Left ventricle myocardium inferior (tissue), 1 donor: ENCODE results near the gene LRRC8A. TPM values are rescaled to one million over a fixed set of nuclear protein-coding genes. Genes with fewer than 3 reads are reported as not detected.

Source experiments
- DNase-seq: peaks from one replicate; pipeline ENCODE4 v3.0.0-alpha.2; 2020
- H3K27ac ChIP-seq: fragments of 200-600 bp; replicated peaks from 2 replicates; pipeline ENCODE4 v1.8.0; 2021
- H3K27me3 ChIP-seq: fragments of 200-600 bp; 2 replicates; pipeline ENCODE4 v1.8.0; 2021; ENCODE audit warnings: low read depth
- H3K36me3 ChIP-seq: fragments of 200-600 bp; 2 replicates; pipeline ENCODE4 v1.8.0; 2021
- H3K4me1 ChIP-seq: fragments of 200-600 bp; 2 replicates; pipeline ENCODE4 v1.8.0; 2021
- H3K4me3 ChIP-seq: fragments of 200-600 bp; 2 replicates; pipeline ENCODE4 v1.8.0; 2021; ENCODE audit warnings: mild to moderate bottlenecking, moderate library complexity
- H3K9me3 ChIP-seq: fragments of 200-600 bp; replicated peaks from 2 replicates; pipeline ENCODE4 v1.8.0; 2021
- intact Hi-C: fragments of 100-400 bp; cut with micrococcal nuclease; formaldehyde crosslinking; loops from one replicate; pipeline ENCODE4 v1.11.0; 2022
- total RNA-seq: library from RNA; stranded (reverse); fragmentation: NEBNext Ultra II Directional; extraction: Animal tissue kit (Norgen Biotek cat#: 25700); gene quantifications from one replicate; pipeline ENCODE4 v1.2.1, GENCODE V29; 2021
- TF ChIP-seq, protein P1 (sequence below): fragments of 200-600 bp; IDR thresholded peaks from 2 replicates; pipeline ENCODE4 v1.8.0; 2021; ENCODE audit warnings: antibody characterized with exemption, mild to moderate bottlenecking, borderline replicate concordance
- donor health status: DM: no; HTN: yes; CAD: no; lungs with severe emphysema.

The LRRC8A gene
- total RNA-seq, 1 donor from 2014 or later, result 19.8 TPM

- no peaks in the 10 kb centered on the region for H3K27me3 ChIP-seq
- peak overlapping the region; percentile 23 for H3K4me3 ChIP-seq
- no peak for DNase-seq
- peak overlapping the region; percentile 98 for H3K27ac ChIP-seq
- TF ChIP-seq, protein P1, sequence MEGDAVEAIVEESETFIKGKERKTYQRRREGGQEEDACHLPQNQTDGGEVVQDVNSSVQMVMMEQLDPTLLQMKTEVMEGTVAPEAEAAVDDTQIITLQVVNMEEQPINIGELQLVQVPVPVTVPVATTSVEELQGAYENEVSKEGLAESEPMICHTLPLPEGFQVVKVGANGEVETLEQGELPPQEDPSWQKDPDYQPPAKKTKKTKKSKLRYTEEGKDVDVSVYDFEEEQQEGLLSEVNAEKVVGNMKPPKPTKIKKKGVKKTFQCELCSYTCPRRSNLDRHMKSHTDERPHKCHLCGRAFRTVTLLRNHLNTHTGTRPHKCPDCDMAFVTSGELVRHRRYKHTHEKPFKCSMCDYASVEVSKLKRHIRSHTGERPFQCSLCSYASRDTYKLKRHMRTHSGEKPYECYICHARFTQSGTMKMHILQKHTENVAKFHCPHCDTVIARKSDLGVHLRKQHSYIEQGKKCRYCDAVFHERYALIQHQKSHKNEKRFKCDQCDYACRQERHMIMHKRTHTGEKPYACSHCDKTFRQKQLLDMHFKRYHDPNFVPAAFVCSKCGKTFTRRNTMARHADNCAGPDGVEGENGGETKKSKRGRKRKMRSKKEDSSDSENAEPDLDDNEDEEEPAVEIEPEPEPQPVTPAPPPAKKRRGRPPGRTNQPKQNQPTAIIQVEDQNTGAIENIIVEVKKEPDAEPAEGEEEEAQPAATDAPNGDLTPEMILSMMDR, result no peak
- H3K36me3 ChIP-seq, result peaks cover 44% of the 10 kb centered on the region
- intact Hi-C loops, result no loop called here
- H3K9me3 ChIP-seq, result no peaks in the 10 kb centered on the region
- peaks cover 93% of the 10 kb centered on the region for H3K4me1 ChIP-seq
These were observed 6.0 kb downstream of the LRRC8A start for GRCh38 chr9:128887914-128888350.

DNA sequence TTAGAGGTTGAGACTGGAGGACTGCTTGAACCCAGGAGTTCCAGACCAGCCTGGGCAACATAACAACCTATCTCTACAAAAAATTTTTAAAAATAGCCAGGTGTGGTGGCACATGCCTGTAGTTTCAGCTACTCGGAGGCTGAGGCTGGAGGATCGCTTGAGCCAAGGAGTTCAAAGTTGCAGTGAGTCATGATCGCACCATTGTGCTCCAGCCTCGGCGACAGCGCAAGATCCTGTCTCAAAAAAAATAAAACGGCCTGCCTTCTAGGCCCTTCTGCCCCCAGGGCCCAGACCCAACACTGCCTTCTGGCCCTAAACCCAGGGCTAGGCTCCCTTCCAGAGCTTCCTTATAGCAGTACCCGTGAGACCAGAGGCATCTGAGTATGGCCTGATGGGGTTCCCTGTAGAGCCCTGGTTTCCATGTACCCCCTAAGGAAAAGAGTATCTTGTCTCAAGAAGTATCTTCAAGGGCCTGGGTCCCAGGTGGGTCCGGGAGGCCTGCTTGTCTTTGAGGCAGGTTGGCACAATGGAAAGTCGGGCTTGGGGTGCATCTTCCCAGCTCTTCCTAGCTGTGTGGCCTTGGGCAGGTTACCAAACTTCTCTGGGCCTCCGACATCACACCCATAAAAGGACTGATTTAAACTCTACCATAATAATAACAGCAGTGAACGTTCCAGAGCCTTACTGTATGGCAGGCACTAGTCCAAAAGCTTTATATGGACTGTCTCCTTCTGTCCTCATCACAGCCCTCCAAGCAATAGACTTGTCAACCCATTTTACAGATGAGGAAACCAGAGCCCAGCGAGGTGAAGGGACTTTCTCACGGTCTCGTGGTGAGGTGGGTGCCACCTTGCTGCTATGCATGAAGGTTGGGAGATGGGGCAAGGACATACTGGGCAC, 9.6 kb downstream of the LRRC8A start:
- H3K36me3 ChIP-seq, result peaks cover 63% of the 10 kb centered on the region
- peak overlapping the region; percentile 50 for H3K4me3 ChIP-seq
- no peak for DNase-seq
- H3K4me1 ChIP-seq, result peaks cover 79% of the 10 kb centered on the region
- H3K27me3 ChIP-seq, result no peaks in the 10 kb centered on the region
- H3K9me3 ChIP-seq, result no peaks in the 10 kb centered on the region
- intact Hi-C loops, result no loop called here
- TF ChIP-seq, protein P1, result no peak
- peak overlapping the region; percentile 89 for H3K27ac ChIP-seq

DNA sequence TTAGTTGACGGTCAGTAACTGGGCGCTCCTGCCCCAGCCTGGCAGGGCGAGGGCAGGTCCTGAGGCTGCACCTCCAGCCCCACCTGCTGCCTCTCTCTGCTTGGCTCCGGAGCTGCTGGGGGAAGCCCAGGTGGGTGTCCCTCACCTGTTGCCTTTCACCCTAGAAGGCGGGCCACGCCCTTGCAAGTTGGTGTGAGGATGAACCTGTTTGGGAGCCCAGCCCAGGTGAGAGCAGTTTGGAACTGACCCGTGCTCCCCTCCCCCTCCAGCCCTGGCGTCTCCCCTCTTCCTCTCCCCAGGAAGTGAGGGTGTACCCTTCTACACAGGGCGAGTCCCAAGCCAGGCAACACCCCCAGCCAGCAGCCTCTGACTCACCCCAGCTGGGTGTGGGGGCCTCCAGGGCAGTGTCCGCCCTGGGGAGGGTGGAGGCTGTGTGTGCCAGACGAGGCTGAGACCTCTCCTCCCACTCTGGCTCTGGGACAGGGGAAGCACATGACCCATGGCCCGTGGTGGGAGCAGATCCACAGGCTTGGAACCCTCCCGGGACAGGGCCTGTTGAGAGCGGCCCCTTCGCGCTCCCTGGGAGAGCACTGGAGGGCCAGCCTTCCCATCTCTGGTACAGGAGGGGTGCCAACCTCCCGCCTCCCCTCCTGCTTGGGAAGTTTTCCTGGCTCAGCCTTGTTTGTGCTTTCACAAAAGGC, 10.4 kb downstream of the LRRC8A start:
- Histone ChIP-seq H3K27me3 (no peaks in the 10 kb centered on the region), H3K9me3 (no peaks in the 10 kb centered on the region), H3K36me3 (peaks cover 63% of the 10 kb centered on the region), H3K4me1 (peaks cover 76% of the 10 kb centered on the region), H3K4me3 (peak overlapping the region; percentile 50), H3K27ac (peak overlapping the region; percentile 89)
- DNase-seq, result peak; percentile 88
- intact Hi-C loops, result no loop called here
- TF ChIP-seq, protein P1, result no peak

- TF ChIP-seq, protein P1, result no peak
- Histone ChIP-seq H3K27me3 (no peaks in the 10 kb centered on the region), H3K27ac (peak overlapping the region; percentile 89), H3K36me3 (peaks cover 59% of the 10 kb centered on the region), H3K4me1 (peaks cover 74% of the 10 kb centered on the region), H3K4me3 (peak overlapping the region; percentile 50), H3K9me3 (no peaks in the 10 kb centered on the region)
- DNase-seq, result no peak
- intact Hi-C loops, result no loop called here
These were observed 11.4 kb downstream of the LRRC8A start for GRCh38 chr9:128893354-128893753.

DNA sequence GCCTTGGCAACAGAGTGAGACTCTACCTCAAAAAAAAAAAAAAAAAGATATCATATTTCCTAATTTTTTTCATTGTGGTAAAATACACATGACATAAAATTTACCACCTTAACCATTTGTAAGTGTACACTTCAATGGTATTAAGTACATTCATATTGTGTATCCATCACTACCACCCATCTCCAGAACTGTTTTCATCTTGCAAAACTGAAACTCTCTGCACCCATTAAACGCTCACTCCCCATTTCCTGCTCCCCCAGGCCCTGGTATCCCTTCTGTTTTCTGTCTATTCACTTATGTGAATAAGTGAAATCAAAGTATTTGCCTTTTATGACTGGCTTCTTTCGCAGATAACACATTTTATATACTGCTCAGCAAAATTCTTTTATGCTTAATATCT, 12.8 kb downstream of the LRRC8A start:
- TF ChIP-seq, protein P1, result no peak
- DNase-seq, result no peak
- Histone ChIP-seq H3K27me3 (no peaks in the 10 kb centered on the region), H3K4me1 (peaks cover 75% of the 10 kb centered on the region), H3K9me3 (no peaks in the 10 kb centered on the region), H3K4me3 (no peak overlapping the region), H3K27ac (peak overlapping the region; percentile 9), H3K36me3 (peaks cover 54% of the 10 kb centered on the region)
- intact Hi-C loops, result no loop called here
